ENCODE results near the gene PPL. TPM values are rescaled to one million over a fixed set of nuclear protein-coding genes. Genes with fewer than 3 reads are reported as not detected.

Gene PPL
- total RNA-seq, 1 donor, result 0.86 TPM

GRCh38 chr16:4910828-4911227, 26.1 kb downstream of the PPL start:
- DNase-seq (ENCODE audit: low read depth), result no peak
- no peak for TF ChIP-seq CTCF (IDR thresholded peaks at IDR 0.05; ENCODE audit: insufficient read depth, low read depth, low read length)

GRCh38 chr16:4909825-4910224, 27.1 kb downstream of the PPL start:
- no peak for DNase-seq (ENCODE audit: low read depth)
- no peak overlapping the region for H3K4me3 ChIP-seq (ENCODE audit: low read depth, low read length)
- TF ChIP-seq CTCF (IDR thresholded peaks at IDR 0.05; ENCODE audit: insufficient read depth, low read depth, low read length), result no peak

More at GRCh38 chr16:4910828-4911227, 26.1 kb downstream of the PPL start:
- H3K4me3 ChIP-seq (ENCODE audit: low read depth, low read length), result no peak overlapping the region

GRCh38 chr16:4908854-4909401, 28.0 kb downstream of the PPL start:
- no peak overlapping the region for H3K4me3 ChIP-seq (ENCODE audit: low read depth, low read length)
- TF ChIP-seq CTCF (IDR thresholded peaks at IDR 0.05; ENCODE audit: insufficient read depth, low read depth, low read length), result no peak
- no peak for DNase-seq (ENCODE audit: low read depth)

- DNase-seq (ENCODE audit: low read depth), result no peak
- TF ChIP-seq CTCF (IDR thresholded peaks at IDR 0.05; ENCODE audit: insufficient read depth, low read depth, low read length), result no peak
Observed at GRCh38 chr16:4904942-4905615, 31.9 kb downstream of the PPL start.

GRCh38 chr16:4904108-4904941, 32.6 kb downstream of the PPL start:
- no peak overlapping the region for H3K4me3 ChIP-seq (ENCODE audit: low read depth, low read length)
- no peak for DNase-seq (ENCODE audit: low read depth)
- no peak for TF ChIP-seq CTCF (IDR thresholded peaks at IDR 0.05; ENCODE audit: insufficient read depth, low read depth, low read length)

More at GRCh38 chr16:4904942-4905615, 31.9 kb downstream of the PPL start:
- no peak overlapping the region for H3K4me3 ChIP-seq (ENCODE audit: low read depth, low read length)

- no peak for DNase-seq (ENCODE audit: low read depth)
- TF ChIP-seq CTCF (IDR thresholded peaks at IDR 0.05; ENCODE audit: insufficient read depth, low read depth, low read length), result no peak
- no peak overlapping the region for H3K4me3 ChIP-seq (ENCODE audit: low read depth, low read length)
Observed at GRCh38 chr16:4902038-4902437, 34.9 kb downstream of the PPL start.

Data from fibroblast of villous mesenchyme (primary cell).